Erythroblast (primary cell): Measurements from ENCODE around the gene BRD3OS.

ENCODE experiments used
- GATA1 ChIP-seq: IDR thresholded peaks from 2 replicates; pipeline ENCODE4 v1.6.1; 2011; ENCODE audit warnings: low read depth, mild to moderate bottlenecking, control low read depth, low read length, moderate library complexity
- POLR2A ChIP-seq: IDR thresholded peaks from 2 replicates; pipeline ENCODE4 v1.6.1; 2011; ENCODE audit warnings: mild to moderate bottlenecking, low read length

- TF ChIP-seq POLR2A = no peak
- TF ChIP-seq GATA1 = no peak
These were observed 1.7 kb downstream of the BRD3OS start for GRCh38 chr9:134026981-134027380.
